GM23248 (cell line): Measurements from ENCODE around the gene ADORA1. TPM values are rescaled to one million over a fixed set of nuclear protein-coding genes. Genes with fewer than 3 reads are reported as not detected.

Experiments
- DNase-seq: peaks from one replicate; pipeline ENCODE4 v3.0.0-alpha.2; 2015
- H2AFZ ChIP-seq: fragments of 200-600 bp; sonication (generic); 2 replicates; pipeline ENCODE4 v1.6.1; 2016; ENCODE audit warnings: antibody characterized with exemption
- H3F3A ChIP-seq: fragments of 200-600 bp; sonication (generic); 2 replicates; pipeline ENCODE4 v1.6.1; 2016; ENCODE audit warnings: mild to moderate bottlenecking, antibody characterized with exemption, mixed run types; ENCODE audit not compliant: insufficient read depth
- H3K27ac ChIP-seq: fragments of 200-600 bp; sonication (generic); 2 replicates; pipeline ENCODE4 v1.5.1; 2016; ENCODE audit warnings: mild to moderate bottlenecking
- H3K27me3 ChIP-seq: fragments of 200-600 bp; sonication (generic); replicated peaks from 2 replicates; pipeline ENCODE4 v1.6.1; 2016; ENCODE audit warnings: mild to moderate bottlenecking; ENCODE audit not compliant: insufficient read depth
- H3K36me3 ChIP-seq: fragments of 200-600 bp; sonication (generic); 2 replicates; pipeline ENCODE4 v1.6.1; 2016; ENCODE audit warnings: low read depth, mild to moderate bottlenecking
- H3K4me1 ChIP-seq: fragments of 200-600 bp; sonication (generic); 2 replicates; pipeline ENCODE4 v1.6.1; 2016; ENCODE audit warnings: mild to moderate bottlenecking; ENCODE audit not compliant: insufficient read depth
- H3K4me2 ChIP-seq: fragments of 200-600 bp; sonication (generic); one replicate; pipeline ENCODE4 v1.6.1; 2016; ENCODE audit warnings: mild to moderate bottlenecking; ENCODE audit not compliant: unreplicated experiment
- H3K4me3 ChIP-seq: fragments of 200-600 bp; sonication (generic); 2 replicates; pipeline ENCODE4 v1.5.1; 2016; ENCODE audit warnings: mild to moderate bottlenecking
- H3K79me2 ChIP-seq: fragments of 200-600 bp; sonication (generic); 2 replicates; pipeline ENCODE4 v1.6.1; 2016; ENCODE audit warnings: mild to moderate bottlenecking; ENCODE audit not compliant: insufficient read depth
- H3K9ac ChIP-seq: fragments of 200-600 bp; sonication (generic); 2 replicates; pipeline ENCODE4 v1.6.1; 2016; ENCODE audit warnings: mild to moderate bottlenecking
- H3K9me2 ChIP-seq: fragments of 200-600 bp; sonication (generic); 2 replicates; pipeline ENCODE4 v1.6.1; 2016; ENCODE audit warnings: mixed run types, mild to moderate bottlenecking, moderate library complexity; ENCODE audit not compliant: insufficient read depth
- H3K9me3 ChIP-seq: fragments of 200-600 bp; sonication (generic); one replicate; pipeline ENCODE4 v1.6.1; 2017; ENCODE audit warnings: low read depth
- H4K20me1 ChIP-seq: fragments of 200-600 bp; sonication (generic); 2 replicates; pipeline ENCODE4 v1.6.0; 2016; ENCODE audit not compliant: insufficient read depth
- EZH2 ChIP-seq: fragments of 200-600 bp; sonication (generic); IDR thresholded peaks from 2 replicates; pipeline ENCODE4 v1.6.1; 2018; ENCODE audit warnings: antibody characterized with exemption, mild to moderate bottlenecking; ENCODE audit not compliant: insufficient read depth, poor library complexity, severe bottlenecking
- EZH2phosphoT487 ChIP-seq: fragments of 200-600 bp; sonication (generic); IDR thresholded peaks from 2 replicates; pipeline ENCODE4 v1.6.1; 2018; ENCODE audit warnings: antibody characterized with exemption, moderate library complexity, mild to moderate bottlenecking, low read depth; ENCODE audit not compliant: insufficient read depth
- WGBS, 2 experiments: methylation state at CpG; one replicate each; pipeline ENCODE4 v1.1.6; 2015 to 2017; ENCODE audit warnings: low lambda C conversion rate in 2 of 2, low coverage in 1 of 2; ENCODE audit errors: missing lambda C conversion rate in 2 of 2; 5-methylcytosine and 5-hydroxymethylcytosine counted together
- in situ Hi-C: fragments of 300-500 bp; cut with MboI; formaldehyde crosslinking; loops from 2 replicates; pipeline ENCODE4 v1.15.0; 2020
- polyA plus RNA-seq: library from polyadenylated mRNA; unstranded; fragments of >200 nt; fragmentation: Nextera tagmentation; extraction: Ambion mirVana; gene quantifications from 2 replicates; pipeline ENCODE4 v1.2.1, GENCODE V29; 2016
- total RNA-seq: library from RNA; depleted of rRNA; stranded (reverse); fragments of >200 nt; shearing (Covaris generic); gene quantifications from 2 replicates; pipeline ENCODE4 v1.2.3, GENCODE V29; 2014

ADORA1 gene
- total and polyA plus RNA-seq, 2 experiments from 2014 or later = 2.2 to 5.8 TPM

GRCh38 chr1:203150511-203151297 is 23.2 kb downstream of the ADORA1 start:
- no peak overlapping the region for H2AFZ ChIP-seq
- no peak overlapping the region for H3K27ac ChIP-seq
- no peaks in the 10 kb centered on the region for H4K20me1 ChIP-seq
- peaks cover 19% of the 10 kb centered on the region for H3F3A ChIP-seq
- TF ChIP-seq EZH2phosphoT487 (no peak), EZH2 (no peak)
- WGBS, 2 experiments = 69 to 76% methylated on average over 8 to 9 of the region's 9 CpGs
- H3K4me2 ChIP-seq = no peak overlapping the region
- no peak for DNase-seq
- H3K27me3 ChIP-seq = no peaks in the 10 kb centered on the region
- no peak overlapping the region for H3K9ac ChIP-seq
- H3K9me3 ChIP-seq = no peaks in the 10 kb centered on the region
- no peak overlapping the region for H3K4me3 ChIP-seq
- no peaks in the 10 kb centered on the region for H3K36me3 ChIP-seq
- no peaks in the 10 kb centered on the region for H3K79me2 ChIP-seq
- peaks cover 28% of the 10 kb centered on the region for H3K4me1 ChIP-seq
- in situ Hi-C loops = no loop called here
- H3K9me2 ChIP-seq = no peaks in the 10 kb centered on the region

- no peak overlapping the region for H3K4me2 ChIP-seq
- no peak for DNase-seq
- no peaks in the 10 kb centered on the region for H4K20me1 ChIP-seq
- no peak overlapping the region for H3K9ac ChIP-seq
- TF ChIP-seq EZH2phosphoT487 (no peak), EZH2 (no peak)
- H3K9me3 ChIP-seq = no peaks in the 10 kb centered on the region
- no peak overlapping the region for H3K27ac ChIP-seq
- H3K27me3 ChIP-seq = no peaks in the 10 kb centered on the region
- in situ Hi-C loops = no loop called here
- H3K9me2 ChIP-seq = no peaks in the 10 kb centered on the region
- peaks cover 19% of the 10 kb centered on the region for H3F3A ChIP-seq
- no peak overlapping the region for H3K4me3 ChIP-seq
- H3K4me1 ChIP-seq = peaks cover 28% of the 10 kb centered on the region
- H2AFZ ChIP-seq = no peak overlapping the region
- no peaks in the 10 kb centered on the region for H3K79me2 ChIP-seq
- WGBS, 2 experiments = 60 to 66% methylated on average over 9 of the region's 9 CpGs
- H3K36me3 ChIP-seq = no peaks in the 10 kb centered on the region
Measured at GRCh38 chr1:203151362-203152157, 24.0 kb downstream of the ADORA1 start.

- H3K4me3 ChIP-seq = no peak overlapping the region
- no peak overlapping the region for H2AFZ ChIP-seq
- H3K79me2 ChIP-seq = no peaks in the 10 kb centered on the region
- DNase-seq = peak; percentile 69
- H3K9ac ChIP-seq = no peak overlapping the region
- no peaks in the 10 kb centered on the region for H3K9me2 ChIP-seq
- H3K9me3 ChIP-seq = no peaks in the 10 kb centered on the region
- peaks cover 28% of the 10 kb centered on the region for H3K4me1 ChIP-seq
- TF ChIP-seq EZH2 = no peak
- no peak for TF ChIP-seq EZH2phosphoT487
- in situ Hi-C loops = no loop called here
- peaks cover 19% of the 10 kb centered on the region for H3F3A ChIP-seq
- no peaks in the 10 kb centered on the region for H3K27me3 ChIP-seq
- no peaks in the 10 kb centered on the region for H4K20me1 ChIP-seq
- 0 out of 2 replicates have a peak overlapping the region, but pooled peaks have one; percentile 75 for H3K27ac ChIP-seq
- no peaks in the 10 kb centered on the region for H3K36me3 ChIP-seq
- no peak overlapping the region for H3K4me2 ChIP-seq
- 58 to 67% methylated on average over 10 of the region's 10 CpGs for WGBS, 2 experiments
Measured at GRCh38 chr1:203152158-203153034, 24.9 kb downstream of the ADORA1 start.
